Activated CD4-positive, alpha-beta T cell treated with anti-CD3 and anti-CD28 coated beads for 24 hours (primary cell): ENCODE measurements around the gene ABCA5.

Experiments used
- DNase-seq, 2 donors: peaks; one replicate each; pipeline ENCODE4 v3.0.0-alpha.2; 2020; ENCODE audit warnings: low read depth in 2 of 2

ABCA5 gene

GRCh38 chr17:69267219-69267618, 59.7 kb downstream of the ABCA5 start:
- DNase-seq: no peak

- DNase-seq: no peak
These were observed 61.1 kb downstream of the ABCA5 start for GRCh38 chr17:69265873-69266272.

DNA sequence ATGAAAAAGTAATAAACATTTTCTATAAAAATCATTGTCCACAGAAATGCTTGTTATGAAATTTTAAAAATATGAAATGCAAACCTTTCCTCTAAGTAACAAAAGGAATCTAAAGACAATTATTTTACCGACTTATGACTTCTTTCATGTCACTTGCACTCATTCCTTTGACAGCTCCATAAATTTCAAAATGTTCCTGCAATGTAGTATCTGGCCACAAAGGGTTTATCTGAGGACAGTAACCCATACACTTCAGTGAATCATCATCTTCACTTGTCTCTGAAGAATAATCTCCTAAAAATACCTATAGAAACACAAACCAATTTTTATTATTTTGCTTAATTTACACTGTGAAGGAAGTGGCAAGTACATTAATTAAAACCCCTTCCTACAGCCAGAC, 72.7 kb downstream of the ABCA5 start:
- no peak for DNase-seq

GRCh38 chr17:69250641-69251040, 76.3 kb downstream of the ABCA5 start:
- DNase-seq: no peak

DNA sequence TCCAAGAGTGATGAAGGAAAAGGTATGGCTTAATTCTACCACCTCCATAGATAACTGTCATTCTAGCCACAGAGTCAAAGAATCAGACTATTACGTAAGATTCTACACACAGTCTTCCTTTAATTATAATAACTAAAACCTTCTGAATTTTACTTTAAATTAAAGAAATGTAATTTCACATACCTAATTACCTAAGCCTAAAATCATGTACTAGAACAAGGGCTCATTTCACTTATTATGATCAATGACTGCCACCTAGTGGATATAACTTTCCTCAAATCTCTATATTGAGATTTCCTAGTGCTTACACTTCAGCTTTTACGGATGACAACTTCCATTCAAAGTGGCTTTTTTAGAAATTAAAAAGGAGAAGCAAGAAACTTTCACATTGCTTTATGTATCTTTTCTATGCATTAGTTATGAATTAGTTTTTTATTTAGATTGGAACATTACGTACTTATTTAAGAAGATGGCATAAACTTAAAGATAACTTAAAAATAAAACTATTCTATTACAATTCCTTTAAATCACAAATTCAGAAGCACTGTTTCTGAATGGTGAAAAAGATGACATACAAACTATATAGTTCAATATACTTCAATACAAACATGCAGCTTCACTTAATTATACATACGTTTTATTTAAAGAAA, 80.1 kb downstream of the ABCA5 start:
- no peak for DNase-seq

DNA sequence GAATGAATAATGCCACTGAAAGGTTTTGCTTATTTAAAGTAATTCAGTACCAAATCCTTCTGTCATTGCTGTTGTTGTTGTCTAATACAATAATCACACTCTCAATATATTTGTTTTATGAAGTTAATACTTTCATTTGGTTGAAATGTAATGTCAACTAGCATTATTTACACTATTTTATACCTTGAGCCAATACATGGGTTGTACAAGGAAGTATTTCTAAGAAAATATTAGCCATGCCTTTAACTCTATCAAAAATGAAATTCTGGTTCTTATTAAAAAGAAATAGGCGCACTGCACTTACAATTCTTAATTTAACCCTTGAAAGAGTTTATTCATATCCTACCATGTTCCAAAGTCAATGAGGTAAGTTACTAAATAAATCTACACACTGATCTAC, 80.7 kb downstream of the ABCA5 start:
- no peak for DNase-seq

DNA sequence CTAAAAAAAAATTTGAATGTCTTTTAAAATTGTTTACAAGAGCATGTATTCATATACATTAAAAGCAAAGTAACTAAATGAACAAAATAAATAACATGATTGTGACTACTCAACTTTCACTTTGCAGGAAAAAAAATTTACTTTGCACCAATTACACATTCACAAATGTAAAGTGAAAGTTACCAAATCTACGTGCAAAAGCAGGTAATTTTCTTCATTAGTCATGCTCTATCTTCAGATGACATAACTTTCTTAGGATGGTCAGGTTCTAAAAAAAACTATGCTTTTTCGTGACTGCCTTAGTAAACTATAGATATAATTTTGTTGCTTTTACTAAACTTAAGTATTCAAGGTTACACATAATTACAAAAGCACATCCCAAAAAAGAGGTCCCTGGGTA, 81.3 kb downstream of the ABCA5 start:
- no peak for DNase-seq

DNA sequence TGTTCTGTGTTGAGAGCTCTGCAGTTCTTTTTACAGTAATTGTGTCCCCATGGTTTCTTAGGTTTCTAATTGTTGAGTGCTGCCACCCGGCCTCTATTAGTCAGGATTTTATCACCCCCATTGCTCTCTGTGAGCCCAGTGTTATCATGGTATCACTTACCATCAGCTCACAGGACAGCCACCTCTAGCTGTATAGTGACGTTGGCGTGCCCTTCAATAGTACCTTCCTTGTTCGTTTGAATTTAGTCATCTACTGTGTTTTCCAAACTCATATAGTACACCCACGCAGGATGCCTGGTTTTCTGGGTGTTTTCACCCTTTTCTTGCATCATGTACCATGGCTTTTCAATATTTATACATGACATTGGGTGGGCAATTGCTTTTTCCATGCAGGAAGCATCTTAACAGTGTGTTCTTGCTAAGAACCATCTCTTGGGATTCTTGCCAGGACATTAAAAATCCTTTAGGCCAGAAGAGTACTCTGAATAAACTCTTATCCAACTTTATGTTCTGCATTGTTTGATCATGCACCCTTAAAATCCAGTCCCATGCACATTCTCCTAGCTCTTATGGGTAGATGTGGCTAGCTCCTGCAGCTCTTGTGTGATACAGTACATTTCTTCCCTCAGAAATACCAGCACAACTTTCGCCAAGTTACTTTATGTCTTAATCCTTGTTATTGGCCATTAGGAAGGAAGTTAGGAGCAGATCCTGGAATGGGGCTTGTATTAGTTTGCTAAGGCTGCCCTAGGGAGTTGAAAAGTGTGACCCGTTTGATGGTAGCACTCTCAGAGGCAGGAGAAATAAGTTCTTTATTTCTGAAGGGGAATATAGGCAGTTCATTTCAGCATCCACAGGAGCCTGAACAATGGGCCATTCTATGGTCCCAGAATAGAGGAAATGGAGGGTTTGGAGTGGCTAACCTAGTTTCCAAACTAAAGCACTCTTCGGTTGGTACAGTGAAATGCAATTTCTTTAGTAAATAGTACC, 87.0 kb downstream of the ABCA5 start:
- no peak for DNase-seq

GRCh38 chr17:69236946-69237345, 90.0 kb downstream of the ABCA5 start:
- DNase-seq: no peak

DNA sequence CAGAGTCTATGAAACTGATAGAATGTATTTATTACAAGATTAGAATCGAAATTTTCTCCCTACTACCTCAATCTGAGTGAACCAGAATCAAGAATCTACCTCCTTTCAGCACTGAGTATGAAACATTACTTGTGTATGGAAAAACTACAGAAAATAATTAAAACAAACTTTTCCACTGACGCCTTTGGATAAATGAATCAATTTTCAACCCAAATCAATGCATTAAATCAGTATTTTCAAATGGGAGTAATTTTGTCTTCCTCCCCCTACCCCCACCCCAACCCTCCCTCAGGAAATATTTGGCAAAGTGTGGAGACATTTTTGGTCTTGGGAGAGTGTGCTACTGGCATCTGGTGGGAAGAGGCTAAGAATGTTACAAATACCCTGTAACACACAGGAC, 90.5 kb downstream of the ABCA5 start:
- DNase-seq: no peak

GRCh38 chr17:69235338-69236058, 91.4 kb downstream of the ABCA5 start:
- DNase-seq: peak; percentile 42 to 47

GRCh38 chr17:69232650-69233049, 94.3 kb downstream of the ABCA5 start:
- DNase-seq: no peak

GRCh38 chr17:69231521-69231920, 95.4 kb downstream of the ABCA5 start:
- no peak for DNase-seq

DNA sequence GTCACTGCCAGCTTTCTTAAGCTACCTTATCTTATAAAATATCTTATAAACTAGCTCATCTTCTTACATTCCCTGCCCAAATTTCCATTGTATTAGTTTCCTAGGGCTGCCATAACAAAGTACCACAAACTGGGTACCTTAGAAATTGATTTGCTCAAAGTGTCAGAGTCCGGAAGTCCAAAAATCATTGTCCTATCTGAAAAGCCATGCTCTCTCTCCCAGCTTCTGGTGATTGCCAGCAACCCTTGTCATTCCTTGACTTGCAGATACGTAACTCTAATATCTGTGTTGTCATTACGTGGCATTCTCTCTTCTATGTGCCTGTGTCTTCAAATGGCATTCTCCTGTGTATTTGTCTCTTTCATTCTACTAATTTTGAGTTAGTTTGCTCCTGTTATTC, 96.0 kb downstream of the ABCA5 start:
- no peak for DNase-seq

DNA sequence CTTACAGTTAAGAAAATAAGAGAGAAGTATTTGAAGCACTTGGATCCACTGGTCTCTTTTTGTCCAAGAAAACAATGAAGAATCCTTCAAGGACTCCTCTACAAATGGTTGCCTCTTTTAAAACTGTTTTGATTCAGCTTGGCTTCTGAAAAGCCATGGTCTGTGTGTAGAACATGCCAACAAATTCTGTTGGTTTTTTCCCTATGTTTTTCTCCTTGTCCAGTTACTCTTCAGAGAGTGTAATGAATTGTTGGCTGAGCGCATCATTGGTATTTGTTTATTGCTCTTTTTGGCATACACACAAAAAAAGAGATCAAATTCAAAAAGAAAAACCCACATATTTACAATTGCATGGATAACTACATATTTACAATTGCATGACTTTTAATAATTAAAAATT, 98.4 kb downstream of the ABCA5 start, which contains the start of gene ABCA10:
ABCA10 (minus strand) TSS at position 249 of the 400 bp plus-strand sequence. CDS start 3,466 bp downstream, outside the sequence.
- DNase-seq: no peak

GRCh38 chr17:69228018-69228417, 98.9 kb downstream of the ABCA5 start:
- no peak for DNase-seq

DNA sequence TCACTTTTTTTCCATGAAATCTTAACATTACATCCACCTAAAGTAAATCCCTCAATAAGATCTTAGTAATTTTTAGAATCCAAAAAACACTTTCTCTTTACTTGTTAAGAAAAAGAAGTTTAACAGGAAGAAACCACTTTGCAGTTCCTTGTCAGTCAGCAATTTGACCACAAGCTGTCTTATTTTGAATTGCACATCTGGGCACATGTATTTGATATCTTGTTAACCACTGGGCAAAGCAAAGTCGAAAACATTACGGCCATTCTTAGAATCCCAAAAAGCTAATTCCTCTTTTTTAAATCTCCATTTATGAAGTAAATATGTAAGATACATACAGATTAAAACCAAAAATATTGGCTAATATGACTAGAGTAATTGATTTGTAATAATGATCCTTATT, 99.4 kb downstream of the ABCA5 start:
- no peak for DNase-seq

DNA sequence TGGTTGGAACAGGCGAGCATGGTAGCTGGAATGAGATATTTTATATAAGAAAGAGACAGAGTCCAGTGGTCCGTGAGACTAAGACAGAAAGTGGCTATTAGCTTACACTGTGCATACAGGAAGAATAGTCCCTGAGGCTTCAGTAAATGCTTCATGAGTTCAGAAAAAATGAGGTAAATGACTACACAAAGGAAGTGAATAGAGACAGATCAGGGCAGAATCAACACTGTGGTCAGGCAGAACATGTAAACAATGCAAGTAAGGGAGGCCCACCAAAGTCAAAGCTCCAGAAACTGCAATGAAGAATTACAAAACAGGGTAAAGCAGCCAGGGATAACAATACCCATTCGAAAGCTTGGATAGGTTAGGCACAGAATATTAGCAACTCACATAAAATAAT, 103.1 kb downstream of the ABCA5 start:
- DNase-seq: no peak

GRCh38 chr17:69222707-69223258, 104.2 kb downstream of the ABCA5 start:
- DNase-seq: no peak

GRCh38 chr17:69220098-69220497, 106.8 kb downstream of the ABCA5 start:
- no peak for DNase-seq

GRCh38 chr17:69218986-69219385, 107.9 kb downstream of the ABCA5 start:
- no peak for DNase-seq
